GM19328 (cell line): ENCODE data around the gene ZNF226.
"Not testable (repeated sequence)": the region's sequence is repeated elsewhere in the genome, so short reads cannot be mapped to it uniquely, and the experiment has no call there.

ENCODE experiments used
- ATAC-seq: cut with Tn5 transposase; IDR thresholded peaks from one replicate; pipeline ENCODE4 v1.9.1; 2021; ENCODE audit warnings: mild to moderate bottlenecking, moderate library complexity; ENCODE audit not compliant: unreplicated experiment

Gene ZNF226

GRCh38 chr19:44164673-44165512, at the start of gene ZNF226:
Gene ZNF226 (plus strand): TSS chr19:44165100. CDS start chr19:44170081, 4,981 bp downstream.
- ATAC-seq: peak; percentile 87

GRCh38 chr19:44121162-44121561, 43.7 kb upstream of the ZNF226 start:
- ATAC-seq: not testable (repeated sequence)

- no peak for ATAC-seq
Observed at GRCh38 chr19:44131955-44132354, 32.9 kb upstream of the ZNF226 start.

GRCh38 chr19:44141191-44142058, 23.5 kb upstream of the ZNF226 start, which contains the start of gene ZNF234:
Gene ZNF234 (plus strand): TSS chr19:44141554. CDS start chr19:44144633, 3,079 bp downstream.
- ATAC-seq: peak; percentile 70

- ATAC-seq: no peak
Observed at GRCh38 chr19:44142059-44142433, 22.9 kb upstream of the ZNF226 start.

GRCh38 chr19:44149776-44150175, 15.1 kb upstream of the ZNF226 start:
- no peak for ATAC-seq

- ATAC-seq: no peak
Observed at GRCh38 chr19:44151491-44151890, 13.4 kb upstream of the ZNF226 start.

- ATAC-seq: no peak
Observed at GRCh38 chr19:44156475-44156874, 8.4 kb upstream of the ZNF226 start.

GRCh38 chr19:44163789-44164188, 1.1 kb upstream of the ZNF226 start:
- ATAC-seq: no peak

GRCh38 chr19:44164327-44164672, 600 bp upstream of the ZNF226 start:
- ATAC-seq: no peak

GRCh38 chr19:44170660-44171059, 5.8 kb downstream of the ZNF226 start:
- ATAC-seq: not testable (repeated sequence)

- no peak for ATAC-seq
Observed at GRCh38 chr19:44176590-44176989, 11.7 kb downstream of the ZNF226 start.

GRCh38 chr19:44180968-44181367, 16.1 kb downstream of the ZNF226 start:
- no peak for ATAC-seq

- ATAC-seq: no peak
Observed at GRCh38 chr19:44182145-44182544, 17.2 kb downstream of the ZNF226 start.

- no peak for ATAC-seq
Observed at GRCh38 chr19:44190020-44190419, 25.1 kb downstream of the ZNF226 start.

- ATAC-seq: no peak
Observed at GRCh38 chr19:44192127-44192526, 27.2 kb downstream of the ZNF226 start.

- ATAC-seq: no peak
Observed at GRCh38 chr19:44196772-44197171, 31.9 kb downstream of the ZNF226 start.

GRCh38 chr19:44202470-44202869, 37.6 kb downstream of the ZNF226 start:
- no peak for ATAC-seq

GRCh38 chr19:44202974-44203373, 38.1 kb downstream of the ZNF226 start:
- no peak for ATAC-seq

- ATAC-seq: not testable (repeated sequence)
Observed at GRCh38 chr19:44203877-44204276, 39.0 kb downstream of the ZNF226 start.

GRCh38 chr19:44204772-44205171, 39.9 kb downstream of the ZNF226 start:
- no peak for ATAC-seq
